SKM-1 treated with dmso at 0.1 percent for 144 hours (cell line): ENCODE data around the gene AQP2.

Experiments
- DNase-seq: peaks from one replicate; lab custom pipeline; 2025; ENCODE audit not compliant: unreplicated experiment; lab: John Stamatoyannopoulos, UW

Gene AQP2

DNA sequence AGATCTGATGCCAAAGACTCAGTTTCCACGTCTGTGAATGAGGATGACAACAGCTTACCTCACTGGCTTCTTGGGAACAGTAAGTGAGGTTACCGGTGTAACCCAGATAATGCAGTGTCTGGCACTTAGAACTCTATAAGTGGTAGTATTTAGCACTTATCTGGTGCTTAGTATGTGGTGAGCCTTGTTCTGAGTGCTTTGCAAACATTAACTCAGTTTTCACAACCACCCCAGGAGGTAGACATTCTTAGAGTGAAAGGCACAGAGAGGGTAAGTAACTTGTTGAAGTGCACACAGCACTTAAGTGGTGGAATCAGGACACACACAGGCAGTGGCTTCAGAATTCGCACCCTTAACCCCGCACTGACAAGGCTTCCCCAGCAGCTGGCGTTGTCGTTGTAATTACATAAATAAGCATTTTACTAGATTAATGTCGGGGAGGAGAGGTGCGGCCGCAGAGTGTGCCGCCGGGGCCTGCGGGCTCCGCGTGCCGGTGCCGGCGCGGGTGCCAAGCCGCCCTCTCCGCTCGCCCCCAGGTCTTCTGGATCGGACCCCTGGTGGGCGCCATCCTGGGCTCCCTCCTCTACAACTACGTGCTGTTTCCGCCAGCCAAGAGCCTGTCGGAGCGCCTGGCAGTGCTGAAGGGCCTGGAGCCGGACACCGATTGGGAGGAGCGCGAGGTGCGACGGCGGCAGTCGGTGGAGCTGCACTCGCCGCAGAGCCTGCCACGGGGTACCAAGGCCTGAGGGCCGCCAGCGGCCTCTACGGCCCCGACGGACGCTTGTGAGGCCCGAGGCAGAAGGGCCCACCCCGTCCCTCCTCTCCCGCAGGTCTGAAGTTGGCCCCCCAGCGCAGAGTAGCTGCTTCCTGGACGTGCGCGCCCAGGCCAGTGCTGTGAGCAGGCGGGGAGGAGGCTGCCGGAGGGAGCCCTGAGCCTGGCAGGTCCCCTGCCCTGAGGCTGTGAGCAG, 4.6 kb downstream of the AQP2 start:
- no peak for DNase-seq

DNA sequence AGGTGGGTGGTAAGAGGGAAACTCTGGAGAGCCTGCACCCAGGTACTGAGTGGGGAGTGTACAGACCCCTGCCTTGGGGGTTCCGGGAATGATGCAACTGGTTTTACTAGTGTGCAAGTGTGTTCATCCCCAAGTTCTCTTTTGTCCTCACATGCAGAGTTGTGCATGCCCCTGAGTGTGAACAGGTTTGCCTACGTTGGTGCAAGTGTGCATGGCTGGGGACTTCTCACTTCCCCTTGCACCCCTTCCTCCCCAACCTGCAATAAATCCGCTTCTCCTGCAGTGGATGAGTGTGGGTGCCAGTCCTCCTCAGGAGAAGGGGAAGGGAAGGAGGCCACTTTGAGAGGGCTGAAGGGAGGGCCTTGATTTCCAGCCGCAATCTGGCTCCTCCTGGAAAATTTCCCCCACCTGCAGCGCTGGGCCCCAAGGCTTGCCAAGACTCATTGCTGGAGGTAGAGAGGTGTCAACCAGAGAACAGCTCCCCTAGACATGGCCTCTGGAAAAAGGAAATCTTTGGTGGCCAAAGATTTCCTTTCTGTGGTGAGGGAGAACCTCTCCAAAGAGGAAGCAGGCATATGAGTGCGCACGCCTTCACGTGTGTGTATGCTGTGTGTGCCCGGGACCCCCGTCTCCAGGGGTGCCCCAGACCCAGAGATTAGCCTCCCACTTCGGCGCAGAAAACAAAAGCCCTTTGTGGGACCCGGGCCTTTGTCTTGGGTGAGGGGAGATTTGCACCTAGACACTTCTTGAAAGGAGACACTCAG, 5.5 kb downstream of the AQP2 start:
- no peak for DNase-seq

DNA sequence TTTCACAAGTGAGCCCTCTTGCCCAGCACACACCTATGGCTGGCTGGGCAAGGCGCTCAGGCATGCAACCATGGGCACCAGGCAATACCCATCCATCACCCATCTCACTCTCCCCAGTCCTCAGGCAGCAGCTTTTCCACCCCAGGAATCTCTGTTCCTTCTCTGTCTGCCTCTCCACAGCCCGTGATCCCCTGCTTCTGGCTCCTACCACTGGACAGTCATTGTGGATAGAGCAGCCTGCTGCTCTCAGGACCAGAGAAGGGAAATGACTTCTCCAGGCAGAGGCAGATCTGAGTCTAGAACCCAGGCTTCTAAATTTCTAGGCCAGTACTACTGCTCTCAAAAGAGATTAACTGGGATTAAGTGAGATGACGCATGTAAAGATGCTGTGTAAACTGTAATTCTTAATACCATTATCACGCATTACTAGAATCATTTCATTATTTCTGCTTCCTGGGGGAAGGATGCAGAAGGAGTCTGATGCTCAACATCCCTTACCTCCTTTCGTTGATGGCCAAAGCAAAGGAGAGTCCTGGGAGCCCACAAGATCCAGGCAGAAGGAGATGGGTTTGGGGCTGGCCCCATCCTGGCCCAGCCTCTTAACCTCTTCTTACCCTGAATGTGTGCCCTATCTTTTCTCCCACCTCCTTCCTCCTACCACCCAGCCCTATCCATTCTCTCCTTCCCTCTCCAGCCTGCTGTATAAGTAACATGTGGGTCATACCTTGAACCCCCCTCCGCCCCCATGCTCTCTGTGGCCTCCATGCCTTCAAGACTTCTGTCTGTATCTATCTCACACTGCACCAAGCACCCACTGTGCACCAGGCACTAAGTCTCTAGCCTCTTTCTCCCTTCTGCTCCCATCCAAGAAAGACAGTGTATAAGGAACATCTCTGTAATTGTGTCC, 6.4 kb downstream of the AQP2 start:
- DNase-seq, result no peak

DNA sequence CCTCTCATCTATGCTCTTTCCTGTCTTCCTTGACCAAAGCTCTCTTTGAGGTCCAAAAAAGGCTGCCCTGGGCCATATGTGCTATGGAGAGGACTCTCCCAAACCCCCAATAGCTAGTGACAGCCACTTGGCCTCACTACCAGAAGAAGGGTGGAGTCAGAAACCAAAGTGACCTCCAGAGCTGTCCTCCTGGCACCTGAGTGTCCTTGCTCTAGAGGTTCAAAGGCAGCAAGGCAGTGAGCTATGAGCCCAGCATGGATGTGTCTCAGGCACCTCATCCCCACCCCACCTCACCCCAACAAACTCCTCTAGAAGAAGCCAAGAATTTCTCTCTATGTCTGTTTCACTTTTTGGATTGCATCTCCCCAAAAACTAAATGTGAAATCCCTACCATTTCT, 7.0 kb downstream of the AQP2 start:
- DNase-seq, result no peak

DNA sequence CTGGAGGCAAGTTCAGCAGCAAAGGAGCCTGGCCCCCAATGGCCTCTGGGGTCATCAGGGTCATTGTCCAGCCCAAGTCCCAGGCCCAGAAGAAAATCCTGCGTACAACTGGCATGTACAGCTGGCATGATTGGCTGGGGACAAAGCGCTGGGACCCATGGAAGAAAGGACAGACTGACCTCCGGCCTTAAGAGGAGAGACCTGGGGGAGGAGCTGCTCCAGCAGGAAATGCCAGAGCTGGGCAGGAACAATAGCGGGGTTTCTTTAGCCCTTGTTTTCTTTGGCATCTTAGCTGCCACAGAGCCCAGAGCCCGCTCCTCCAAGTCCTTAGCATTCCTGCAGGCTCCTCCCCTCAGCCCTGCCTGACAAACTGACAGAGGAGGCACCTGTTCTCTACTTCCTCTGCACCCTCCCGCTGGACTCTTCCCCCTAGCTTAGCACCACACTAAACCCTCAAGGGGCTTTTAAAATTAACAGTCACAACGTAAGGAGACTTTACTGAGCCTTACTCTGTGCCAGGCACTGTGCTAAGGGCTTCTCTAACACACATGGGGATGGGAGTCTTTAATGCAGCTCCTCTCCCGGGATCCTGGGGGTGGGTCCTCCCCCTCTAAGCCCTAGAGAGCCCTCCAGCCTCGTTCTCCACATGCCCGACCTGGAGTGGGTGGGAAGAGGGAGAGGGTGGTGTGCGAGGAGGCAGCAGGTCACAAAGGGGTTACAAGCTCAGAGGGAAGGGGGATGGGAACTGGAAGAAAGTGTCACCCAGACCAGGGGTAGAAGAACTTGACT, 9.3 kb downstream of the AQP2 start:
- DNase-seq, result no peak

DNA sequence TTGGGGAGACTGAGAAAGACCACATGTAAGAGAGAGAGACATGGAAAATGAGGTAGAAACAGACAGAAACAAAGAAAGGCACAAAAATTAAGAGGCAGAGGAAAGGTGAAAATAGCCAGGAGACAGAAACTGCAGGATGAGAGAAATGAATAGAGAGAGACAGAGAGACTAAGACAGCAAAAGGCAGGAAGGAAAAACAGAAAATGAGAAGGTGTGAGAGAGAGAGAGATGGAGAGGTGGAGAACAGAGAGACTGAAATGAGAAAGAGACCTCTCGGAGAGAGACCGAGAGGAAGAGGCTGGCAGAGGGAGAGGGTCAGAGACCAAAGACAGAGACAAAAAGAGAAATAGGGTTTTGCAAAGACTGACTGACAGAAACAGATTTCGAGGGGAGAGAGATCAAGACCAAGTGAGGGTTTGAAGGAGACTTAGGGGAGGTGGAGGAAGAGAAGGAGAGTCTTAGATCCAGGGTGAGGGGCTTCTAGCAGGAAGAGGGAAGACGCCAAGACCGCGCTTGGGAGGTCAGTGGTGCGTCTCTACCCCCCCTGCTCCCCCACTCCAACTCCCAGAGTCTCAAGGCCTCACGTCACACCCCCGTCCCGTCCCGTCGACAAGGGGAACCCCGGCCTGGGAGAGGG, 10.1 kb downstream of the AQP2 start:
- no peak for DNase-seq

DNA sequence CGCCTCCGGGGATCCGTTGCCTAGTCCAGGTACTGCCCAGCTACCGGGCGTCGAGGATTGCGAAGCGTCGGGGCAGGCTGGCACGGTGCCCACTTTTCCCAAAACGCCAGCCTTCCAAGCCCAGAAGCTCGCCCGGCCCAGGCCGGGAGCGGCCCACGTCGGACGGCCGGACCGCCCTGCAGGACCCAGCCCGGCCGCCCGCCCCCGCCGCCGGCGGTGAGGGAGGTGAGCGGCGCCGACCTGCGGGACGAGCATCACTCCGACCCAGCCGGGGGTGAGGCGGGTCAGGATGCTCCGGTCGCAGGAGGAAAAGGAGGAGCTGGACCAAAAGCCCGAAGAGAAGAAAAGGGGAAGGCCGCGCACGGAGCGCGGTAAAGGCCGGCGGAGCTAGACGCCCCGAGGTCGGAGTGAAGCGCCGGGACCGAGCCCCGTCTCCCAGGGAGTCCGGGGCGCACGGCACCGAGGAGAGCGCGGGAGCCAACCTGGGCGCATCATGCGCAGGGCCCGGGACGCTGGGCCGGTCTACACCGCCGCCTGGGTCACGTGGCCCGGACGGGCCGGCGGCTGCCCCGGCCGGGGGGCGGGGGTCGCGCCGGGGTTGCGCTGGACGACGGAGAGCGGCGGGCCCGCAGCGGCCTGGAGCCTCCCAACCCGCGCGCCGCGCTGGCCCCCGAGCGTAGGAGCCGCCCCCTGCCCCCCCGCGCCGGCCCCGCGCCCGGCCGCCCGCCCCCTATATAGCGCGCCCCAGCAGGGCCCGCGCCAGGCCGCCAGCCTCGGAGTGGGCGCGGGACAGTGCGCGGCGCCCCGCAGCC, 10.8 kb downstream of the AQP2 start, which contains the start of gene AQP5:
AQP5 (plus strand) TSS at position 762 of the 812 bp plus-strand sequence. CDS start 146 bp downstream, outside the sequence.
- DNase-seq, result no peak

DNA sequence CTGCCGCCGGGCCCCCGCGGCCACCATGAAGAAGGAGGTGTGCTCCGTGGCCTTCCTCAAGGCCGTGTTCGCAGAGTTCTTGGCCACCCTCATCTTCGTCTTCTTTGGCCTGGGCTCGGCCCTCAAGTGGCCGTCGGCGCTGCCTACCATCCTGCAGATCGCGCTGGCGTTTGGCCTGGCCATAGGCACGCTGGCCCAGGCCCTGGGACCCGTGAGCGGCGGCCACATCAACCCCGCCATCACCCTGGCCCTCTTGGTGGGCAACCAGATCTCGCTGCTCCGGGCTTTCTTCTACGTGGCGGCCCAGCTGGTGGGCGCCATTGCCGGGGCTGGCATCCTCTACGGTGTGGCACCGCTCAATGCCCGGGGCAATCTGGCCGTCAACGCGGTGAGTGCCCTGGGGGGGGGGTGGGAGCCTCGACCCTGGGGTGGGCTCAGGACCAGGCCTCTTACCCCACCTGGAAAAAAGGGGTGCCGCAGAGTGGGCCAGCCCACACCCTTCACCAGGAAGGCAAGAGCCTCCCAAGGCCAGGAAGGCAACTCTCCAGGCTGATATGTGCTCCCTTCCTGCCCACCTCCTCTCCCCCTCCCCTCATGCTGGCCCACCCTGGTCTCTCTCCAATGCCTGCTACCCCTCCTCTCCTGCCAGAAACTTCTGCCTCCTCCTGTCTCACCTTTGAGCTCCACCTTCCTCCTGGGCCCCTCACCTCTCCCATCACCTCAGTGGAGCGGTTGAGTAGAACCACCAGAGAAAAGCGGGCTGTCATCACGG, 11.6 kb downstream of the AQP2 start:
- no peak for DNase-seq

DNA sequence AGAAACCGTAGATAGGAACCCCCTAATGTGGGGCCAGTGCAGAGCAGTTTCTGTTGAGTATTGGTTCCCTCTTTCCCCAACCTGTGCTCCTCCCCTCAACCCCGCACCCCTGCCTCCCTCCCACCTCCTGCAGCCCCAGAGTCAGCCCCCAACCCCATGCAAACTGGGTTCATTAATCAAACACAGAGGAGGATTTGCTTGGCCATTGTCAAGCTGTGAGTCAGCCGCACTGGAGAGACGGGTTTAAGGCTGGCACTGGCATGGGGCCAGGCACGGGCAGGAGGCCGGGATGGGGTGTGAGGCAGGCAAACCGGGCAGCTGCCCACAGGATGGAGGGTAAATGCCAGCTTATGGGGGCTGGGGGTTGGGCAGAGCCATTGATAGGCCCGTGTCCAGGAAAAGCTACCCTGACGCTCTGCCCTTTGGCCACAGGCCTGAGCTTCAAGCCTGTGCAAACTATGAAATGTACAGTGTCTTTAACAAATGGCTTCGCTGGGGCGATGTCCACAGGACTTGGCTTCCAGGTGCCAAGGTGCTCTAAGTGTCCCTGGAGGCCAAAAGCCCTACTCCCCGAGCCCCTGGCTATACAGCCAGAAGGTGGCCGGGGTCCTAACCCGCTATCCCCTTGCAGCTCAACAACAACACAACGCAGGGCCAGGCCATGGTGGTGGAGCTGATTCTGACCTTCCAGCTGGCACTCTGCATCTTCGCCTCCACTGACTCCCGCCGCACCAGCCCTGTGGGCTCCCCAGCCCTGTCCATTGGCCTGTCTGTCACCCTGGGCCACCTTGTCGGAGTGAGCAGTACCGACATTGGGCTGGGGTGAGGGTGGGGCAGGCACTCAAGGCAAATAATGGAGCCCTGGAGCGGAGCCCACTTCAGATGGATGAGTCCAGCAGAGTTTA, 12.6 kb downstream of the AQP2 start:
- DNase-seq, result no peak

DNA sequence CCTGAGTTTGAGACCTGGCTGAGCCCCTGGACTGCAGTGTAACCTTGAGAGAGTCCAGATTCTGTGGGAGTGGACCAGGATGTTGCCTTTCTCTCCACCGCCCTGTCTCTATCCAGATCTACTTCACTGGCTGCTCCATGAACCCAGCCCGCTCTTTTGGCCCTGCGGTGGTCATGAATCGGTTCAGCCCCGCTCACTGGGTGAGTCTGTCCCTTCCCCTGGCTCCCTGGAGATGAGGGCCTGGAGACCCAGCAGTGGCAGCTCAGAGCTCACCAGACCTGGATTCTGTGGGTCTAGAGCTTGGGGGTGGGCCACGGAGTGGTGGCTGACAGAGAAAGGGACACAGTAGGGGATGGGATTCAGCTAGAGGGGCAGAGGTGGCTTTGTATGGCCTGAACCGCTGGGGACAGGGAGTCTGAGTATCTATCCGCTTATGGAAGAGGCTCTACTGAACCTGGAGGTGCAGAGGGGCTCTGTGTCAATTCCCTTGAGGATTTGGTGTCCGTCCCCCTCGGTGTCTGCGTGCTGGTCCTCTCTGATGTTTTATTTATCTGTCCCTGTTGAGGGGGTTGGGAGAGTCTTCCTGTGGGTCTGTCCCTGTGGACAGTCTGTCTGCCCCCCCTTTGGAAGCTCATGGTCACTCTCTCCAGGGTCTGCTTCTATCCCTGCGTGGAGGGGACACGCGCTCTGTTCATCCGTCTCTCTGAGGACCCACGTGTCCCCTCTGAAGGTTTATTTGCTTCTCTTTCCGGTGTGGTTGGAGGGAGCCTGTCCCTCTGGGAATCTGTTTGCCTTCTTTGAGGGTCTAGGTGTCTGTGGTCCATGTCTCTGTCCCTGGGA, 13.7 kb downstream of the AQP2 start:
- no peak for DNase-seq

DNA sequence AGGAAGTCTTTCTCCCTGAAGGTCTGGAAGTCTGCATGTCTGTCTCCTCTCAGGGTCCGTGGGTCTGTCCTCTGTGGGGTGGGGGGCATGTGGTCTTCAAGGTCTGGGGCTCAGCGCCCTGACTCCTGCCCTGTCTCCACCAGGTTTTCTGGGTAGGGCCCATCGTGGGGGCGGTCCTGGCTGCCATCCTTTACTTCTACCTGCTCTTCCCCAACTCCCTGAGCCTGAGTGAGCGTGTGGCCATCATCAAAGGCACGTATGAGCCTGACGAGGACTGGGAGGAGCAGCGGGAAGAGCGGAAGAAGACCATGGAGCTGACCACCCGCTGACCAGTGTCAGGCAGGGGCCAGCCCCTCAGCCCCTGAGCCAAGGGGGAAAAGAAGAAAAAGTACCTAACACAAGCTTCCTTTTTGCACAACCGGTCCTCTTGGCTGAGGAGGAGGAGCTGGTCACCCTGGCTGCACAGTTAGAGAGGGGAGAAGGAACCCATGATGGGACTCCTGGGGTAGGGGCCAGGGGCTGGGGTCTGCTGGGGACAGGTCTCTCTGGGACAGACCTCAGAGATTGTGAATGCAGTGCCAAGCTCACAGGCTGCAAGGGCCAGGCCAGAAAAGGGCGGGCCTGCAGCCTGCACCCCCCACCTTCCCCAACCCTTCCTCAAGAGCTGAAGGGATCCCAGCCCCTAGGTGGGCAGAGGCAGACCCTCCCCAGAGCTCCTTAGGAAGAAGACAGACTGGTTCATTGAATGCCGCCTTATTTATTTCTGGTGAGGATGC, 14.5 kb downstream of the AQP2 start:
- DNase-seq, result no peak

DNA sequence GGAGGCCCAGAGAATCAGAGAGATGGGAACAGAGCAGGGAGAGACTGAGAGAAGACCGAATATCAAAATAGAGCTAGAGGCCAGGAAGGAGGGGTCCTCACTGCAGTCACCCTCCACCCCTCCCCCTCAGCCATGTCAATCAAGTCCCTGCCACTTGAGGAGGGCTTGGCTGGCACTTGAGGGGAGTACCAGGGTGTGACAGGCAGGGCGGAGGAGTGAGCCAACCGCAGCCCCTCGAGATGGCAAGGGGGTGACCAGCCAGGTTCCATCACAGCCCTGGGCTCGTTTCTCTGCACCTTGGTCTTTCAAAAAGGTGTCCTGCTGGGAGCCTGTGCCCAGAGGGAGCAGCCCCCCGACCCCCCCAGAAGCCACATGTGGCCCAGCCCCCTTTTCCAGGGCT, 15.3 kb downstream of the AQP2 start:
- no peak for DNase-seq

DNA sequence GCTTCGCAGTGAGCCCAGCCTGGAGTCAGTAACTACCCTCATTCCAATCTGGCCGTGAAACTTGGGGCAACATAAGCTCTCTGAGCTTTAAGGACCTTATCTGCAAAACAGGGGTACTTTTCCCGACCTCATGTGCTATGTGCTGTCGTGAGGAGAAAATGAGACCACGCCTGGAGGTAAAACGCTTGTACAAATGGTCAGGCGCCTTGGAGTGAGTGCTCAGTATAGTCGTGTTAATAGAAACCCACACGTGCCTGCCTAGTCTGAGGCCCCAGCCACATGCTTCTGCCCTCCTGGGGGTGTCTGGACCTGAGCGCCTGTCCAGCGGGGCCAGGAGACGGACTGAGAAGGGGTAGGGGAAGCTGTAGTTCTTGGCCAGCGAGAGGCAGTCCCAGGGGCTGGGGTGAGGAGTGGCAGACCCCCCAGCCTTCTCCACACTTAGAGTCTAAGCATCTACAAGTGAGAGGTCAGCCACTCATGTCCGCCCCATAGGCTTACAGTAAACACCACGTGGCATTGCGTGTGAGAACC, 16.0 kb downstream of the AQP2 start:
- no peak for DNase-seq

DNA sequence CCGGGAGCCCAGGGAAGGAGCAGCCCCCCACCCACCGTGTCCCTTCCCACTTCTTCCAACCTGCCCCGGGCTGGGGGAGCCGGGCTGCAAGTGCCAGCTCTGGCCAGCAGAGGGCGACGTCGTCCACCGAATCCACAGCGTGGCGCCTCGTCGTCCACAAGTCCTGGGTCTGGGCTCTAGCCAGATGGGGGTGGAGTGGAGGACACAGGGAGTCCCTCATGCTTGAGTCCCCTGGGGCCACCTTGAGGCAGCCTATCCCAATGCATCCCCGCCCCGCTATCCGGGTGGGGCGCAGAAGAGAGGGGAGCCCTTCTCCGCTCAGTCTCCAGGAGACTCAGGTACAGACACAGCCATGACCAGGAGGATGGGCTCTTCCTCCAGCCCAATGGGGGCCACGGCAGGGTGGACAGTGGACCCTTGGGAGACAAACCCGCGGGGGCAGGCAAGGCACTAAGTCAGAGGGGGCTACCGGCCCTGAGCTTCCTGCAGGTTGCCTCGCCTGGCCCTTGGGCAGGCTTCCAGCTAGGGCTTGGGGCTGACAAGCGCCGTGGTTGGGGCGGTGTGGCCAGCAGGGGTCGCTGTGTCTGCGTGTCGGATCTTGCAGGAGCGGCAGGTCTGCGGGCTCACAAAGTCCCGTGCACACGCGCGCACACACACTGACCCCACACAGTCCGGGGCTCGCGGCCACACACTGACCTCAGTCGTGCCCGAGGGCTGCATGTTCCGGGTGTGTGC, 16.7 kb downstream of the AQP2 start:
- DNase-seq, result peak; percentile 20
